Measurements from ENCODE around the gene ABCC6. TPM values are rescaled to one million over a fixed set of nuclear protein-coding genes. Genes with fewer than 3 reads are reported as not detected.

ABCC6 gene
- total and polyA plus RNA-seq, 2 of the 4 experiments (the other 2 are of a cell fraction) = 0.36 to 1.3 TPM

- Histone ChIP-seq H3K36me3 (ENCODE audit: control insufficient read depth, insufficient read depth, low read length) (peaks cover 86% of the 10 kb centered on the region), H2BK20ac (ENCODE audit: low read depth, low read length) (no peak overlapping the region), H3K79me1 (ENCODE audit: low read depth in 1 of 2, low read length in 2 of 2) (peaks cover 36 to 52% of the 10 kb centered on the region in 2 experiments), H3K56ac (ENCODE audit: extremely low read depth, insufficient read depth, low read length) (no peak overlapping the region), H3K4ac (ENCODE audit: low read depth, low read length) (no peak overlapping the region), H3K18ac (ENCODE audit: low read depth, low read length) (no peak overlapping the region), H3K4me2 (ENCODE audit: low read depth, low read length) (no peak overlapping the region), H2BK5ac (ENCODE audit: low read depth, low read length, poor library complexity, severe bottlenecking) (no peak overlapping the region), H3K4me3 (ENCODE audit: insufficient read depth, low read depth, low read length) (no peak overlapping the region), H2BK15ac (ENCODE audit: low read depth, low read length) (no peak overlapping the region), H3K4me1 (ENCODE audit: control insufficient read depth, insufficient read depth, low read length) (no peaks in the 10 kb centered on the region), H3K9me1 (ENCODE audit: insufficient read depth, low read length) (no peaks in the 10 kb centered on the region), H2AFZ (replicated peaks; ENCODE audit: low read length, poor library complexity) (no peak overlapping the region), H3K27me3 (ENCODE audit: control insufficient read depth, insufficient read depth, low read length) (no peaks in the 10 kb centered on the region), H4K5ac (ENCODE audit: low read depth, low read length) (no peak overlapping the region), H3K9ac (ENCODE audit: low read depth, low read length) (no peak overlapping the region), H2BK120ac (ENCODE audit: low read depth, low read length) (no peak overlapping the region), H3K14ac (replicated peaks; ENCODE audit: low read depth, low read length) (no peak overlapping the region), H3K27ac (ENCODE audit: insufficient read depth, low read length) (no peak overlapping the region), H2AK9ac (replicated peaks; ENCODE audit: low read depth, low read length, poor library complexity) (no peak overlapping the region), H4K20me1 (ENCODE audit: insufficient read depth, low read length) (peaks cover 12% of the 10 kb centered on the region), H2AK5ac (ENCODE audit: low read depth, low read length) (no peak overlapping the region), H3K9me3 (ENCODE audit: control insufficient read depth, insufficient read depth, low read length) (no peaks in the 10 kb centered on the region), H3K23ac (ENCODE audit: low read depth, low read length) (no peak overlapping the region), H4K8ac (ENCODE audit: low read depth in 2 of 2, low read length in 2 of 2) (no peak overlapping the region), H4K91ac (ENCODE audit: insufficient read depth, low read depth, low read length) (no peak overlapping the region)
- ATAC-seq (ENCODE audit: low read depth) = no peak
- no peak for DNase-seq
- in situ Hi-C loops (cut with MboI; ENCODE audit: low sequenced_read_pairs) (no loop called here), intact Hi-C loops (cut with micrococcal nuclease) (no loop called here), dilution Hi-C loops (cut with HindIII; ENCODE audit: low sequenced_read_pairs, unreplicated experiment) (no loop called here)
- WGBS, 2 experiments (ENCODE audit: extremely low coverage in 2 of 2, insufficient read length in 1 of 2) = no CpG with 5 or more reads among the region's 9 CpGs
- CTCF ChIA-PET = interaction anchor here (0.6 kb wide), 1 partner anchor 428 kb away, joined by 3 read pairs; no protein-coding TSS in a partner anchor
- POLR2A ChIA-PET (ENCODE audit: unreplicated experiment) = no interaction called here
- no TSS peak for BruUV-seq (replicated peaks)
- TF ChIP-seq, protein P1, sequence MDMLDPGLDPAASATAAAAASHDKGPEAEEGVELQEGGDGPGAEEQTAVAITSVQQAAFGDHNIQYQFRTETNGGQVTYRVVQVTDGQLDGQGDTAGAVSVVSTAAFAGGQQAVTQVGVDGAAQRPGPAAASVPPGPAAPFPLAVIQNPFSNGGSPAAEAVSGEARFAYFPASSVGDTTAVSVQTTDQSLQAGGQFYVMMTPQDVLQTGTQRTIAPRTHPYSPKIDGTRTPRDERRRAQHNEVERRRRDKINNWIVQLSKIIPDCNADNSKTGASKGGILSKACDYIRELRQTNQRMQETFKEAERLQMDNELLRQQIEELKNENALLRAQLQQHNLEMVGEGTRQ (IDR thresholded peaks at IDR 0.05; ENCODE audit: low read depth, low read length) = no peak
- no peak for TF ChIP-seq RAD21 (IDR thresholded peaks at IDR 0.05; ENCODE audit: low read length)
- no peak for TF ChIP-seq CEBPB (IDR thresholded peaks at IDR 0.05; ENCODE audit: low read depth, low read length)
- no peak for TF ChIP-seq MXI1 (IDR thresholded peaks at IDR 0.05; ENCODE audit: borderline replicate concordance, low read depth, low read length)
Observed at GRCh38 chr16:16110111-16110490, 113.2 kb downstream of the ABCC6 start.

Data from IMR-90 (cell line).